ENCODE measurements around the gene ZNF575.
"Not testable (repeated sequence)": the region's sequence is repeated elsewhere in the genome, so short reads cannot be mapped to it uniquely, and the experiment has no call there.

Gene ZNF575

DNA sequence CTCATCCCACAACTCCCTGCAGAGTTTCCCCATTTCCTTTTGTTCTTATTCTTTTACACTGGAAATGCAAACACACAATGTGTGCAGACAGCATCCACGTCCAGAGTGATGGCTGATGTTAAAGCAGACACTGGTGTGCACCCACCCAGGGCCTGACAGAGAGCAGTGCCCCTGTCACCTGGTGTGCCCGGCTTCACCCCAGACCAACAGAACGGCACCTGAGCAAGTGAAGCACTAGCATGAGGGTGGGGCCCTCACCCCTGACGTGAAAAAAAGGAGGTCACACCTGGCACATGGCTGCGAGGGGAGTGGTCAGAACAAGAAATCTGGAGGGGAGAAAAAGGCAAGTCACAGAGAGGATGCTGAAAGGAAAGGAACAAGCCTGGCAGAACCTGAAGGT, 12.3 kb downstream of the ZNF575 start:
- no peak for DNase-seq

DNA sequence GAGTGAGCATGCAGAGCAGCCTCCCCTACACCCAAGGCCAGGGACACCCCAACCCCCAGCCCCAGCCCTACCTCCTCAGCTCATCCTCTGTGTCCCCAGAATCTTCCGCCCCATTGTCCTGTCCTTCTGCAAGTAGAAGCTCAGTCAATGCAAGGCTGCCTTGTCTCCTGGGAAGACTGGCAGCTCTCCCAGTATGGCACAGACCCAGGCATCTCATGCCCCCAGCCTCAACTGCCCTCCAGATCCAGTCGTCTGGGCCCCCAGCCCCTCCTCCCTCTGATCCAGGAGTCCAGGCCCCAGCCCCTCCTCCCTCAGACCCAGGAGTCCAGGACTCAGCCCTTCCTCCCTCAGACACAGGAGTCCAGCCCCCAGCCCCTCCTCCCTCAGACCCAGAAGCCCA, 13.0 kb downstream of the ZNF575 start:
- no peak for DNase-seq

DNA sequence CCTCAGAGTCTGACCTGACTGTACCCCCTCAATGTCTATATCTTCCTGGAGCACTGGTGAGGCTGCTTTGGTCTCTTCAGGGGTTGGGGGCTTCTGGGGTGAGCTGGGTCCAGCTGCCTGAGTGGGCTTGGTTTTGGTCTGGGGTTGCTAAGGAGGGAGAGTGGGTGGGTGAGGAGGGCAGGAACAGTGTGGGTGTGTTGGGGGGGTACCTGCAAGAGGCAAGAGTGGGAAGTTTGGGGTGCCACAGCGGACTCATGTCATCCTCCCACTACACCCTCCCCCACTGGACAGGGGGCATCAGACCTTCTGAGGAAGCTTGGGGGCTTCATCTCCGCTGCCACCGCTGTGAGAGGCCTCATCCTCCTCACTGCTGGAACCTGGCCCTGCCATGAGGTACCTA, 13.6 kb downstream of the ZNF575 start:
- DNase-seq, result no peak

DNA sequence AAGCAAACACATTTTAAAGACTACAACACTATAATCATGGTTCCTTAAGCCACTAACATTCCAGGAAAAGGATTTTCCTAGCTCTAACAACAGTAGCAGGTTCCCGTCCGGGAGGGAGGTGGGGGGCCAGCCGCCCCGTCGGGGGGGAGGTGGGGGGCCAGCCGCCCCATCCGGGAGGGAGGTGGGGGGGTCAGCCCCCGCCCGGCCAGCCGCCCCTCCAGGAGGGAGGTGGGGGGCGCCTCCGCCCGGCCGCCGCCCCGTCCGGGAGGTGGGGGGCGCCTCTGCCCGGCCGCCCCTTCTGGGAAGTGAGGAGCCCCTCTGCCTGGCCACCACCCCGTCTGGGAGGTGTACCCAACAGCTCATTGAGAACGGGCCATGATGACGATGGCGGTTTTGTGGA, 14.9 kb downstream of the ZNF575 start:
- not testable (repeated sequence) for DNase-seq

DNA sequence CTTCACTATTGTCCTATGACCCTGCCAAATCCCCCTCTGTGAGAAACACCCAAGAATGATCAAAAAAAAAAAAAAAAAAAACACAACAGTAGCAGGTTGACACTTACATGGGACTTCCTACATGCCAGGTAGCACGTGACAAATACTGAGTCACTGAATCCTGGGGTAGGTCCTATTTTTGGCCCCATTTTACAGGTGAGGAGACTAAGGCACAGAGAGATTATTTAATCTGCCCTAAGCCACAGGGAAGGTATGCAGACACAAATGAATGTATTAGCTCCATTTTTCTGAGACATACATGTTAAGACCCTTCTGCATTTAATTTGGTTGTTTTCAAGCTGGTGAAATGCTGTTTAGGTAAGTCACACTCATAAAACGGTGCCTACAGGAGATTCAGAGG, 15.7 kb downstream of the ZNF575 start:
- DNase-seq, result no peak

DNA sequence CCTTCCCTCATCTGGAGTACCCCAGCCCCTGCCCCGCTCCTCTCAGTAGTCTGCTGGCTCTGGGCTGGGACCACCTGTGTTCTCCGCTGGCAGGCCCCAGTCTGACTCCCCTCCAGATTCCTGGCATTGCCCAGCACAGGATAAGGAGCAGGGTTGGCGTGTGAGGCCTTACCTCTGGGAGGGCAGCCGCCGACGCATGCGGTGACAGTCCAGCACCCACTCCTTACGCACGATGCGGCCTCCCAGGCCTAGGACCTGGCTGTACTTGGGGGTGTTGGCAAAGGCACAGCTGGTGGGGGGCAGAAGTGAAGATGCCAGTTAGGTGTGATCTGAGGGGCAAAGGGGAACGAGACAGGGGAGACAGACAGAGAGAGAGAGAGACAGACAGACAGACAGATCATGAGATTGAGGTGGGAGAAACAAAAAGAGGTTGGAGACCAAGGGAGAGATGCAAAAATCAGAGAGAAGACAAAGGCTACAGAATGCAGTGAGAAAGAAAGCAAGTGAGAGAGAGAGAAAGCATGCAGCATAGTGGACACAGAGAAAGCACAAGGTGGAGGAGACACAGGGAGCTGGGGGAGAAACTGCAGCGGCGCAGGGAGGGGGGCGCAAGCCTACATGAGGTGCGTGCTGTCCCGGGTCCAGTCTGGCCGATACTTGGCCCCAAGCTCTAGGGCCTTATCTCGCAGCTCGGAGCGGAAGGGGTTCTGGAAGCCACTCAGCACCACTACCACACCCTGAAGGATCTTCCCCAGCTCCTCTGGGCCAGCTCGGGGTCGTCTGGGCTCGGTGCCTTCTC, 18.6 kb downstream of the ZNF575 start:
- DNase-seq, result no peak

DNA sequence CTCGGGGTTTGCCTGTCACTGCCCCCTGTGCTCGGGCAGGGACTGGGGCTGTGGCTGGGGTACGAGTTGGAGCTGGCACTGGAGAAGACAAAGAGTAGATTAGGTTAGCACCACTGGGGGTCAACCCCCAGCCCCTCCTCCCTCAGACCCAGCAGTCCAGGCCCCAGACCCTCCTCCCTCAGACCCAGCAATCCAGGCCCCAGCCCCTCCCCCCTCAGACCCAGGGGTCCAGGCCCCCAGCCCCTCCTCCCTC, 19.1 kb downstream of the ZNF575 start:
- no peak for DNase-seq

DNA sequence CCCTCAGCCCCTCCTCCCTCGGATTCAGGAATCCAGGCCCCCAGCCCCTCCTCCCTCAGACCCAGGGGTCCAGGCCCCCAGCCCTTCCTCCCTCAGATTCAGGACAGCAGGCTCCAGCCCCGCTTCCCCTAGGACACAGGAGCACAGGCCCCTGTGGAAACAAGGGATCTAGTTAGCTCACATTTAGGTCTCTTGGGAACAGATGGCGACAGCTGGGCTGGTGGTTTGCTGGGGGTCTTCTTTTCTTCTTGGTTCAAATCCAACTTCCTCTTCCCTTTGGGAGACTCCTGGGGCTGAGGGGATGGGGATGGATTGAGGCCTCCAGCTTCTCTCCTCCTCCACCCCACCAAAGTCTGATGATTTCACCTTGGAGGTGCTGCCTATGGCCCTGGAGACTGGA, 19.6 kb downstream of the ZNF575 start:
- DNase-seq, result no peak

DNA sequence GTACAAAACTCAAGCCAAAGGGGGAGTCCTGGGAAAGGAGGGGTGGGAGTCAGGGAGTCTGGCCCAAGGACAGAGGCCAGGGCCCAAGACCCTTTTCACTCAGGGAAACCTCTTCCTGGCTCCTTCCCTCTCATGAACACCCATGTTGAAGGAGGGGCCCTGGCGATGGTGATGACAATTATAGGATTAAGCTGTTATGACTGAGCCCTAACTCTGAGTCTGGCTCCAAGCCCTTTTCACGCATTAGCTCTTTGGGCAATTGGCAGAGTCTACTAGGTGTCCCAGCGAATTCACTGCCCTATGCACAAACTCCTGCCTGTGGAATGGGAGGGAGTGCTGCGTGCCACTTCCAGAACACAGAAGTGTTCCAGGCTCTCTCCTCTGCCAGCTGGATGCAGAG, 20.7 kb downstream of the ZNF575 start:
- DNase-seq, result no peak

DNA sequence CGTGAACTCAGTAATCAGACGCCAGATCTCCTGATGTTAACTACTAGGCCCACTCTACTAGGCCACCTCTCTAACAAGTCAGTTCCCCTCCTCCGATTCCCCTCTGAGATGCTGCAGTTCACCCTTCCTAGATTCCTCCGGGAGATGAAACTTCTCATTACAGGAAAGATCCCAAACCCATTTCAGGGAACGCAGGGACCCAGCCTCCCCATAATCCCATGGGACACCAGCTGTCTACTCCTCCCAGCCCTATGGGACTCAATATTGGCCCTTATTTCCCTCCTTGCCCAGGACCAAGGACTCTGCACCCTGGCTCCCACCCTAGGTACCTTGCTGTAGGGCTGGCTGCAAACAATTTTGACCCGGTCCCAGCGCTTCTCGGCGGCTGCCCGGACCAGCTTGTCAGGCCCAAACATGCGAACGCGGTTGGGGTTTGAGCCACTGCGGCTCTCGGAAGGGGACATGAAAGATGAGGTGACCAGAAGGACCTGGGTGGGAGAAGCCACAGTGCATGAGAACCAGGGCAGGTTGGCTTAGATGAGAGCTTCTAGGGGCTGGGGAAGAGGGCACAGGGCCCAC, 21.4 kb downstream of the ZNF575 start:
- DNase-seq, result no peak

DNA sequence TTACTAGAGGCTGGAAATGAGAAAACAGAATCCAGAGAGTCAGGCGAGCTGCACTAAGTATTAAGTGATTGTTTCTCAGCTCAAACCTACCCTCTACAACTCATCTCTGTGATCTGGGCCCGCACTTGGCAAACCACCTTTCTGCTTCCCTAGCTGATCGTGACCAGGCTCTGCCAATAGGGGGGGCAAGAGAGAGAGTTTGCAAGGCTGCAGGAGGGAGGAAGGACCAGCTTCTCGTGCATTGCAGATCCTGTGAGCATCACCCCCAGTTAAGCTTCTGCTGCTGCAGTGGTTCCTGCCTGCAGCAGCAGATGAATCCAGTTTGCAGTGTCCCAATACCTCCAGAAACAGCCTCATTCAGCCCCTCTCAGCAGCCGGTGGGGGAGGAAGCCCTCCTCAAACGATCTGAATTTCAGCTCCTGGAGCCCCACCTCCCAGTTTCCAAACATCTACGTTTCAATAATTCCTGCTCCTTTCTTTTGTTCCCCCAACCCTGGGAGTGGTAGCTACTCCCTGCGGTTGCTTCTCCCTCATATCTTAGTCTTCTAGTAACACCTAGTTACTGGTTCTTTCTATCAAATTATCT, 22.3 kb downstream of the ZNF575 start:
- peak; percentile 67 for DNase-seq

DNA sequence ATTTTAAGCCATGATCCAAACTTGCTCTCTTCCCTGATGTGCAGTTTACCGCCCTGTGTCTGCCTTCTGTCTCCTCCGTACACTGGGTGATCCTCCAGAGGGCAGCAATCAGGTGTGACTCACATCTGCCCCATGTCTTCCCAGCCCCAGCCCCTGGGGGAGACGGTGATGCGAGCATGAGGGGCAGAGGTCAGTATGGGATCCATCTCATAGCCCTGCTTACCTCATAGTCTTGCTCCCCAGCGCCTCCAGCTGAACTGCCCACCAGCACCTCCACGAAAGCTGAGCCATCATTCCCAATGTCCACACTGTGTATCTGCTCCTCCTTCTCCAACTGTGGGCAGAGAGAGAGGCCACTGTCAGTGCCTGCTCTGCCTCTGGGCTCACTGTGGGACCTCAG, 27.7 kb downstream of the ZNF575 start:
- DNase-seq, result no peak

DNA sequence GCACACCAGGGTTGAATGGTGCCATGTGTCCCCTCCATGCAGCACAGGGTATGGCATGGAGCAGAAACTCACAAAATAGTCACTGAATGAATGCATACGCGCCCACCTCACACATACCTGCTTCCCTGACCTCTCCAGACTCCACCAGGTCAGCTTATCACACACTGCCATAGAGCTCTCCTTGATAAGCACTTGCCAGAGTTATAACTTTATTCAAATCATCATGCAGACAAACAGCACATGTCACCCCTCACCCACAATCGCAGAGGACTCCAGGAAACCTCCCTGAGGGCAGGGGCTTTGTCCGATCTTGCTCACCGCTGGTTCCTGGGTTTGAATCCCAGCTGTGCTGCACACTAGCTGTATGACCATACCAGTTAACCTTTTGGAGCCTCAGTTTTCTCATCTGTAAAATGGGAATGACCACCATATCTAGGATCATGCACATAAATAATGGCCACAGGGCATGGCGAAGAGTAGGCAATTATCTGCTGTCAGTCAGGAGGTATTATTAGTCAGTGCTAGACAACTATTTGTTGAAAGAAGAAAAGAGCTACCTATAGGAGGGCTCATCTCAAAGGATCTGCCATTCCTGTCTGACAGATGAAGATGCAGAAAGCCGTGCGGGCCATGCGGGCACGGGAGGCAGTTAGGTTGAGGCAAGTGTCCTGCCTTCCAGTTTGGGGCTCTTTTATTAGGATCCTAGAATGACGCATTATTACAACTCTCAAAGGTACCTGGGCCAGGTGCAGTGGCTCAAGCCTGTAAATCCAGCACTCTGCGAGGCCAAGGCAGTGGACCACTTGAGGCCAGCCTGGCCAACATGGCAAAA, 28.4 kb downstream of the ZNF575 start:
- DNase-seq, result no peak

DNA sequence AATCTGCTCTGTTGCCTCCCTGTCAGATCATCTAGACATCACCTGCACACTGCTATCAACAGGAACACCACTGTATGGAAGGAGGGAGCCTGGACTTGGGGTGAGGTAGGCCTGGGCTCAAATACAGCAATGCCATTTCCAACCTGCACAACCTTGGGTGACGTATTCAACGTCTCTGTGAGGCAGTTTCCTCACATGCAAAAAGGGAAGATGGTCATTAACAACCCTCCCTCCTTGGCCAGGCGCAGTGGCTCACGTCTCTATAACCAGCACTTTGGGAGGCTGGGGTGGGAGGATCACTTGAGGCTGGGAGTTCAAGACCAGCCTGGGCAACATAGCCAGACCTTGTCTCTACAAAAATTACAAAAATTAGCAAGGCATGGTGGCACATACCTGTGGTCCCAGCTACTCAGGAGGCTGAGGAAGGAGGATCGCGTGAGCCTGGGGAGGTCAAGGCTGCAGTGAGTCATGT, 29.3 kb downstream of the ZNF575 start:
- no peak for DNase-seq

DNA sequence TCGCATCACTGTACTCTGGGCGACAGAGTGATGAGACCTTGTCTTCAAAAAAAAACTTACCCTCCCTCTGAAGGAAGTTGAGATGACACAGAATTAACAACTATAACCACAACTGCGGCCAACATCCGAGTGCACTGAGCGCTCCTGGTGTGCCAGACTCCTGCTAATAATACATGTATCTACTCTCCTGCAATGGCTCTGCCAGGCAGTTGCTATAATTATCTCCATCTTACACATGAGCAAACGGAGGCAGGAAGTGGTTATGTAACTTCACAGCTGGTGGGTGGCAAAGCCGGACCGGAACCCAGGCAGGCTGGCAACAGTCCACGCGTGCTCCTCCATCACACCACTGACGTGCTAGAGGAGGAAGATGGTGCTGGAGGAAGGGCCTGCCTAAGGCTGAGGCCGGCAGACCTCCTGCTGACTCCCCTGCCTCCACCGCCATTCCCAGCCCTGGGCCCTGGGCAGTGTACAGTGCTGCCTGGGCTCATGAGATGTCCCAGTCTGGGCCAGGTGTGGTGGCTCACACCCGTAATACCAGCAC, 29.8 kb downstream of the ZNF575 start:
- DNase-seq, result peak; percentile 89

DNA sequence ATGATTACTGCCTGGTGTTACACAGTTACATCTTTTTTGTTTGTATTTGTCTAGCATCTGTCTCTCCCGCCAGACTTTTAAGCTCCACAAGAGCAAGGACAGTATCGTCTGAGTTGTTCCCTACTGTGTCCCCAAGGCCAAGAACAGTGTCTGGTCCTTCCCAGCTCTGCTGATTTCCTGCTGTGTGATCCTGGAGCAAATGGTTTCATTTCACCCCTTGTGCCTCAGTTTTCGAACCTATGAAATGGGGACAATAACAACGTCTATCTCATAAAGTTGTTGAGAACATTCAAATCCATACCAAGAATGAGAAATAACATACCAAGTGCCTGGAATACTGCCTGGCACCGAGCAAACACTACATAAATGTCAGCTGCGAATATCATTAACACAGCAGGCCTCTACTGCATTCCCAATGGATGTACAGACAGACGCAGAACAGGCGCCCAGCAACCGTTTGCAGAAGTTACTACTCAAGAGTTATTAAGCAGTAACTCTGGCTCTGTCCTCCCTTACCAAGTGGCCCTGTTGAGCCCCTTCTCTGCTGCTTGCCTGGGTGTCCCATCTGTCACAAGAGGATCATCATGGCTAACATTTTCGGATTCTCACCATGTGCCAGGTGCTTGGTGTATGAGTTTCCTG, 30.9 kb downstream of the ZNF575 start:
- no peak for DNase-seq

DNA sequence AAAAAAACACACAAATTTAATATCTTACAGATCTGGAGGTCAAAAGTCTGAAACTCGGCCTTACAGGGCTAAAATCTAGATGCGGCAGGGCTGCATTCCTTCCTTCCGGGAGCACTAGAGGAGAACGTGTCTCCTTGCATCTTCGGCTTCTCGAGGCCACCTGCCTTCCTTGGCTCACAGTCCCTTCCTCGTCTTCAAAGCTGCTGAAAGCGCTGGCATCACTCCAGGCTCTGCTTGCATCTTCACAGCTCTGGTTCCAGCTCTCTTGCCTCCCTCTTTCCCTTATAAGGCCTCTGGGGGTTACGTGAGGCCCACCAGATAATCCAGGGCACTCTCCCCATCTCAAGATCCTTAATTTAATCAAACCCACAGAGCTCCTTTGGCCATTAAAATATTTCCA, 31.8 kb downstream of the ZNF575 start:
- DNase-seq, result no peak

DNA sequence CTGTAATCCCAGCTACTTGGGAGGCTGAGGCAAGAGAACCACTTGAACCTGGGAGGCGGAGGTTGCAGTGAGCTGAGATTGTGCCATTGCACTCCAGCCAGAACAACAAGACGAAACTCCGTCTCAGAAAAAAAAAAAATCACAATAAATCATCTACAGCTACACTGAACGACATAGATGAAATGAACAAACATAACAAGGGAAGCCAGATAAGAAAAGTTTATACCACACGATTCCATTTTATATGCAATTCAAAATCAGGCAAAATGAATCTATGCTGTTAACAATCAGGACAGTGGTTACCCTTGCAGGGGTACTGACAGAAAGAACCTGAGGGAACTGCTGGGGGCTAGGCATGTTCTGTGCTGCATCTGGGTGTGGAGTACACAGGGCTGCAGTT, 36.7 kb downstream of the ZNF575 start:
- no peak for DNase-seq

DNA sequence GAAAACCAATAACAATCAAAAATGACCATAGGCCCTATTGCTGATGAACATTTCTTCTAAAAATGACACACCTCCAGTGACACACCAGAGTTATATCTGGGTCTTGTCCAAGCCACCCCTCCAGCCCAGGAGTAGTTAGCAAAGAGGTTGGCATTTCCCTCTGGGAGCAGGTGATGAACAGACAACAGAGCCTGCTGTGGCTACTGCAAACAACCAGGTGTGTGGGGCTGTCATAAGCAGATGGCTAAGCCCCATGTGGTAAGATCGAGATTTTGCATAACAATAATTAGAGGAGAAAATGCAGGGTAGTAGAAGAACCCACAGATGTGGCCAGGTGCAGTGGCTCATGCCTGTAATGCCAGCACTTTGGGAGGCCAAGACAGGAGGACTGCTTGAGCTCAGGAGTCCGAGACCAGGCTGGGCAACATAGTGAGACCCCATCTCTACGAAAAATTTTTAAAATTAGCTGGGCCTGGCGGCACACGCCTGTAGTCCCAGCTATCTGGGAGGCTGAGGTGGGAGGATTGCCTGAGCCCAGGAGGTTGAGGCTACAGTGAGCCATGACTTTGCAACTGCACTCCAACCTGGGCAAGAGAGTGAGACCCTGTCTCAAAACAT, 37.3 kb downstream of the ZNF575 start:
- DNase-seq, result no peak

DNA sequence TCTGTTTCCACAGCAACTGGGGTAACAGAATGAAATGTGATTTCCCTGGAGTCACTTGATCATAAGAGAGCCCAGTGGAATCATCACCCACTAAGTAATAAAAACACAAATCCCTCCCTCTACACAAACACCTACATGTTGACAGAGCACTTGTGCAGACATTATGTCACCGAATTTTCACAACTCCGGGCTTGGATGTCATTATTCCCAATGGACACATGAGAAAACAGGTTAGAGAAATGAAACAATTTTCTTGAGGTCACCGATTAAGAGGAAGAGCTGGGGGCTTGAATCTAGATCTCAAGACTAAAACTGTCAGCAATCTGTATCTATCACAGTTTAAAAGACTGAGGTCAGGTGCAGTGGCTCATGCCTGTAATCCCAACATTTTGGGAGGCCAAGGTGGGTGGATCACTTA, 39.2 kb downstream of the ZNF575 start:
- no peak for DNase-seq

DNA sequence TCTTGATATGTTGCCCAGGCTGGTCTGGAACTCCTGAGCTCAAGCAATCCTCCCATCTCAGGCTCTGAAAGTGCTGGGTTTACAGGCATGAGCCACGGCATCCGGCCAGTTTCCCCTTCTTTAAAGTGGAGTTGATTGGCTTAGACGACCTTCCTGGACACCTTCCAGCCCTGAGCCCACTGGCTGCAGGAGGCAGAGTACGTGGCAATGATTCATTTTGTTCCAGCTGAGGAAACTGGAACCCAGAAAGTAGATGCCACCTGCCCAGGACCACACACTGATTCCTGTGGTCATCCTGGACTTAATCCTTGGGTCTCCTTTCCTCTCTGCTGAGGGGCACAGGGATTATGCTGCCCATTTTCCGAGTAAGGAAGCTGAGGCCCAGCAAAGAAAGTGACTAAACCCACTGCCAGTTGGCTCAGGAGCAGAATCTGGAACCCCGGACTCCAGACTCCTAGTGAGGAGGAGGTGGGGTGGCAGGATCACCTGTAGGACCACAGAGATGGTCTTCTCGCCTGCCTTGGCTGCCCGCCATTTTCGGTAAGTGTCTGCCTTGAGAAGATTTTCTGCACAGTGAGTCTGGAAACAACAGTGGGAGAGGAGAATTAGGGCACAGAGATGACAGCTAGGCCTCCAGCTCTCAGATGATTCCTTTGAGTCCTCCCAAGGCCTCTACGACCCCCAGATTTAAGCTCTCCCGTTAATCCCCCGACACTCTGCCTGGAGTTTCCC, 41.6 kb downstream of the ZNF575 start:
- no peak for DNase-seq

Data from fibroblast of skin of scalp (primary cell).